GM13977 (cell line): ENCODE measurements around the gene FAM50A.

Source experiments
- DNase-seq: peaks from one replicate; pipeline ENCODE4 v3.0.0; 2012; ENCODE audit warnings: low spot score
- CTCF ChIP-seq: IDR thresholded peaks from 2 replicates; pipeline ENCODE4 v1.5.1; 2012; ENCODE audit warnings: mild to moderate bottlenecking, control low read depth; ENCODE audit not compliant: insufficient read depth; ENCODE audit errors: extremely low read depth, missing control alignments
- in situ Hi-C: fragments of 300-500 bp; cut with MboI; formaldehyde crosslinking; loops from one replicate; pipeline ENCODE4 v1.12.0; 2022; ENCODE audit warnings: low sequenced_read_pairs, low pct_unique_long_range_greater_than_20kb, mixed read lengths, inconsistent platforms; ENCODE audit not compliant: unreplicated experiment

Gene FAM50A

DNA sequence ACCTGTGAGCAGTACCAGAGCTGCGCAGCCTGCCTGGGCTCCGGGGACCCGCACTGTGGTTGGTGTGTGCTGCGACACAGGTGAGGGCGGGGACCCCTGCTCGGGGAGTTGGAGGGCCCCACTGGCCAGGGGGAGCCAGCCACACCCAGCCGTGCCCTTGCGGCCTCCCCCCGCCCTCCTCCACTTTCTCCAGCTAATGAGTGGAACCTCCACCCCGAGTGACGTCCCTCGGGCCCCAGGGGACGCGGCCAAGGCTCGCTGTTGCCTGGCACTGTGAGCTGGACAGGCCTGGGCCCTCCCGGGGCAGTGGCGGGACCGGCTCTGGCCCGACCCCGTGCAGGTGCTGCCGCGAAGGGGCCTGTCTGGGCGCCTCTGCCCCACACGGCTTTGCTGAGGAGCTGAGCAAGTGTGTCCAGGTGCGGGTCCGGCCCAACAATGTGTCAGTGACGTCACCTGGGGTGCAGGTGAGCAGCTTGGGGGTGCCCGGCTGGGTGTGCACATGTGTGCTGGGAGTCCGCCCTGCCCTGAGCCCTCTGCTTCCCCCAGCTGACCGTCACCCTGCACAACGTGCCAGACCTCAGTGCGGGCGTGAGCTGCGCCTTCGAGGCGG is 19.8 kb downstream of the FAM50A start:
- DNase-seq = no peak
- no peak for TF ChIP-seq CTCF
- in situ Hi-C loops = no loop called here

GRCh38 chrX:154464806-154465365 is 20.9 kb downstream of the FAM50A start:
- no peak for DNase-seq
- in situ Hi-C loops = no loop called here
- no peak for TF ChIP-seq CTCF

DNA sequence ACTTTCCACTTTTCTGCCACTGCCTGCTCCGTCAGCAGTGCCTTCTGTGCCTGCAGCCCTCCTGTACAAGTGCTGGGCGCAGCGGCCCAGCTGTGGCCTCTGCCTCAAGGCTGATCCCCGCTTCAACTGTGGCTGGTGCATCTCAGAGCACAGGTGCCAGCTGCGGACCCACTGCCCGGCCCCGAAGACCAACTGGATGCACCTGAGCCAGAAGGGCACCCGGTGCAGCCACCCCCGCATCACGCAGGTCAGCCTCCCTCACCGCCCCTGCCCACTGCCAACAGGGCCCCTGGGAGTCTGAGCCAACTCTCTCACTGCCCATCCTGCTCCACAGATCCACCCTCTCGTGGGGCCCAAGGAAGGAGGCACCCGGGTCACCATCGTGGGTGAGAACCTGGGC is 21.7 kb downstream of the FAM50A start:
- in situ Hi-C loops = no loop called here
- no peak for DNase-seq
- TF ChIP-seq CTCF = no peak

DNA sequence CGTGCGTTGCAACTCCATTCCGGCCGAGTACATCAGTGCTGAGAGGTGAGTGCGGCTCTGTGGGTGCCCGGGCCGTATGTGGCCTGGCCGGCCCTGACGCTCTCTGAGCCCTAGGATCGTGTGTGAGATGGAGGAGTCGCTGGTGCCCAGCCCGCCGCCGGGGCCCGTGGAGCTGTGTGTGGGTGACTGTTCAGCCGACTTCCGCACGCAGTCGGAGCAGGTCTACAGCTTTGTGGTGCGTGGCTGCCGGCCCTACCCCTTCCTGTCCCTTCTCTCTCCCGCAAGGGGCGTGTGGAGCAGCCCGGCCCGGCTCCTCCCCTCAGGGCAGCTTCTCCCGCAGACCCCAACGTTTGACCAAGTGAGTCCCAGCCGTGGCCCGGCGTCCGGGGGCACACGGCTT is 22.1 kb downstream of the FAM50A start:
- DNase-seq = no peak
- in situ Hi-C loops = no loop called here
- no peak for TF ChIP-seq CTCF

DNA sequence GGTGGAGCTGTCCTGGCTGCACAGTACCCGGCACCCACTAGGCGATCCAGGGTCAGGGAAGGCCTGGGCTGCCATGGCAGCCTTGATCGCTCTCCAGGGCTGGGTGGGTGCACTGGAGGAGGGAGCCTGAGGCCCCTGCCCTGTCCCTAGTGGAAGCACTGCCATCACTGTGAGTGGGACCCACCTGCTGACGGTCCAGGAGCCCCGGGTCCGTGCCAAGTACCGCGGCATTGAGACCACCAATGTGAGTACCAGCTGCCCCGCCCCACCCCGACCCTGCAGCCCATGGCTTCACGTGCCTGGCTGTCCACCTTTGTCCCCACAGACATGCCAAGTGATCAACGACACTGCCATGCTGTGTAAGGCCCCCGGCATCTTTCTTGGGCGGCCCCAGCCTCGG is 23.0 kb downstream of the FAM50A start:
- no peak for DNase-seq
- no peak for TF ChIP-seq CTCF
- in situ Hi-C loops = no loop called here

GRCh38 chrX:154467556-154467955 is 23.6 kb downstream of the FAM50A start:
- TF ChIP-seq CTCF = no peak

GRCh38 chrX:154468217-154468616 is 24.3 kb downstream of the FAM50A start:
- in situ Hi-C loops = no loop called here
- TF ChIP-seq CTCF = no peak
- DNase-seq = no peak

More at GRCh38 chrX:154467556-154467955, 23.6 kb downstream of the FAM50A start:
- DNase-seq = no peak
- in situ Hi-C loops = no loop called here
